ENCODE data around the gene DAGLA.
"Not testable (repeated sequence)": the region's sequence is repeated elsewhere in the genome, so short reads cannot be mapped to it uniquely, and the experiment has no call there.

Gene DAGLA

DNA sequence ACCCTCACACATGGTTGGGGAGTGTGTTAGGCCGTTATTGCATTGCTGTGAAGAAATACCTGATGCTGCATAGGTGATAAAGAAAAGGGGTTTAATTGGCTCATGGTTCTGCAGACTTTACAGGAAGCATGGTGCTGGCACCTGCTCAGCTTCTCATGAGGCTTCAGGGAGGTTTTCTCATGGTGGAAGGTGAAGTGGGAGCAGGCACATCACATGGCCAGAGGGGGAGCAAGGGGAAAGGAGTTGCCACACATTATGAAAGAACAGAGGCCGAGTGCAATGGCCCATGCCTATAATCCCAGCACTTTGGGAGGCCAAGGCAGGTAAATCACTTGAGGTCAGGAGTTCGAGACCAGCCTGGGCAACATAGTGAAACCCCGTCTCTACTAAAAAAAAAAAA lies 19.2 kb upstream of the DAGLA start:
- DNase-seq (ENCODE audit: low read depth): not testable (repeated sequence)

- DNase-seq (ENCODE audit: low read depth): no peak
These were observed 13.4 kb upstream of the DAGLA start for GRCh38 chr11:61666684-61667297.

GRCh38 chr11:61667684-61668305 lies 12.4 kb upstream of the DAGLA start:
- no peak for DNase-seq (ENCODE audit: low read depth)

GRCh38 chr11:61669417-61669816 lies 10.8 kb upstream of the DAGLA start:
- DNase-seq (ENCODE audit: low read depth): no peak

- DNase-seq (ENCODE audit: low read depth): no peak
These were observed 9.6 kb upstream of the DAGLA start for GRCh38 chr11:61670626-61671025.

GRCh38 chr11:61671527-61671926 lies 8.7 kb upstream of the DAGLA start:
- DNase-seq (ENCODE audit: low read depth): peak; percentile 50

- DNase-seq (ENCODE audit: low read depth): not testable (repeated sequence)
These were observed 6.2 kb upstream of the DAGLA start for GRCh38 chr11:61673946-61674467.

GRCh38 chr11:61675826-61676225 lies 4.4 kb upstream of the DAGLA start:
- no peak for DNase-seq (ENCODE audit: low read depth)

GRCh38 chr11:61679296-61679695 lies 895 bp upstream of the DAGLA start:
- DNase-seq (ENCODE audit: low read depth): peak; percentile 40

DNA sequence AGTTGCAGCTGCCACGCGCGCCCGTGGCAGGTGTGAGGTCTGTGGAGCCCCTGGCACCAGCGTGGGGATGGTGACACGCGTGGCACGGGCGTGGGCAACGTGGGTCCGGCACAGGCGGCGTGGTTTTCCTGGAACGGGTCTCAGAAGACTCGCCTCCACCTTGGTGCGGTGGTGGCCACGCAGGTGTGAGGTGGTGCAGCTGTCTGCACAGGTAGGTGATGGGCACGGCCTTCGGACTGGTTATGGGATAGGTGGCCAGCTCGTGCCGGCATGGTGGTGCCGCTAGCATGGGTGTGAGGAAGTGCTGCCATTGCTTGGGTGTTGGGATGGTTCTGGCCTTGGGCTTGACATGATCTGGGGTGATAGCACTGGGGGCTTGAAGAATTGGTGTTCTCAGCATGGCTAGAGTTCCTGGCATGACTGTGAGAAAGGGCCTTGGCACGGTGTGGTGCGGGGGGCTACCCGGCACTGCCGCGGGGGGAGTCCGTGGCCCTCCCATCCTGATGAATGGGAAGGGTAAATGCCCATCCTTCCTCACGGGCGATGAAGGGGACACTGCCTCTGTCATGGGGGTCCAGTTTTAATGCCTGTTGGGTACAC lies 531 bp downstream of the DAGLA start:
- no peak for DNase-seq (ENCODE audit: low read depth)

DNA sequence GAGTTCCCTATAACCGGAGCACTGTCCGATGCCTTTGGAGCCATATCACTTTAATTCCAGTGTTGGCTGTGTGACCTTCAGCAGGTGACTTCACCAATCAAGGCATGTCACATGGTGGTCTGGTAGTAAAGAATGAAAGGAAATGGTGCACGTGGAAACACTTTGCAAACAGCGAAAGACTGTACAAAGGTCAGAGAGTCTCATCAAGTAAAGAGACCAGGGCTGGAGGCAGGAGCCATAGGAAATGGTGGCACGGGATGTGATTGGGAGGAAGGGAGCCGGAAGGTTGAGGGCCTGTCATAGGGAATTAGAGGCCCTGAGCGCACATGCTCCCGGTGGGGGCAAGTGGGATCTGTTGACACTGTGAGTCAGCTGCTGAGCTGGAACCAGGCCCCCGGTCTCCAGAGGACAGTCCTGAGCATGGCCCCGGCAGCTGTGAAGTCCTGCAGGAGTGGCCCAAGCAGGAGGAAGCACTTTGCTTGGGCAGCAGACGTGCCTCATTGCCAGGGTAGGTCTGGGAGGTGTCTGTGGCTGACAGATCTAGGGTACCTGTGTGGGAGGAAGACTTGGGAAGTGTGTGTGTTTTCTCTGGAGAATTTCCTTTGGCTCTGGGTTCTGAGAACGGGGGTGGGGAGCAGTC lies 2.0 kb downstream of the DAGLA start:
- DNase-seq (ENCODE audit: low read depth): peak; percentile 27

DNA sequence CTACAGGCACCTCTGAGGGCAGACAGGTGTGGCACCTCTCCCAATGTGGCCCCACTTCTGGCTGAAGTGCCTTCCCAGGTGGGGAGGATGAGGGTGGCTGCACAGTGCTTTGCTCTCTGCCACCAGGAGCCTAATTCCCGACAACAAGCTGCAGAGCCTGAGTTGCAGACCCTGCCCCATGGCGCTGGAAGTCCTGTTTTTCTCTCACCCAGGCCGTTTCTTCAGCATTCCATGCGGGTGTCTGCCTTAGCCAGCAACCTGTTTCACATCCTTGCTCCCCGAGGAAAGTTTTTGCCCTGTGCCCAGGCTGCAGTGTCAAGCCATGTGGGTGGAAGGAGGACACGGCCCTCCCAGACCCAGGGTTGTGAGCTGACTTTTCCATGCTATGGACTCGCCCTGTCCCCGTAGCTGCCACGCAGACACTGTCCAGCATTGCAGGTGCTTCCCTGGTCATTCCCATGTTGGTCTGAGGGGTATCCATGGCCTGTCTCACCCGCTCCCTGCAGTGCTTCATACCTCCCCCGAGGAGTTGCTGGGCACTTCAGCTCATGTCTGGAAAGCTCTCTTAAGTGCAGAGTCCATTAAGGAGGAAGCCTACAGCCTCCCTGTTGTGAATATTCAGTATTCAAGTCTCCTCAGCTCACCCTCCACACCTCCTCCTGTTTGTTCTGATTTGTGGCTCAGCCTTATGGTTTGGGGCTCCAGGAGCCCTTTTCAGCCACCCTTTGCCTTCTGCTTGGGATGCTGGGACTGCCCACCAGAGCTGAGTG lies 2.9 kb downstream of the DAGLA start:
- DNase-seq (ENCODE audit: low read depth): no peak

DNA sequence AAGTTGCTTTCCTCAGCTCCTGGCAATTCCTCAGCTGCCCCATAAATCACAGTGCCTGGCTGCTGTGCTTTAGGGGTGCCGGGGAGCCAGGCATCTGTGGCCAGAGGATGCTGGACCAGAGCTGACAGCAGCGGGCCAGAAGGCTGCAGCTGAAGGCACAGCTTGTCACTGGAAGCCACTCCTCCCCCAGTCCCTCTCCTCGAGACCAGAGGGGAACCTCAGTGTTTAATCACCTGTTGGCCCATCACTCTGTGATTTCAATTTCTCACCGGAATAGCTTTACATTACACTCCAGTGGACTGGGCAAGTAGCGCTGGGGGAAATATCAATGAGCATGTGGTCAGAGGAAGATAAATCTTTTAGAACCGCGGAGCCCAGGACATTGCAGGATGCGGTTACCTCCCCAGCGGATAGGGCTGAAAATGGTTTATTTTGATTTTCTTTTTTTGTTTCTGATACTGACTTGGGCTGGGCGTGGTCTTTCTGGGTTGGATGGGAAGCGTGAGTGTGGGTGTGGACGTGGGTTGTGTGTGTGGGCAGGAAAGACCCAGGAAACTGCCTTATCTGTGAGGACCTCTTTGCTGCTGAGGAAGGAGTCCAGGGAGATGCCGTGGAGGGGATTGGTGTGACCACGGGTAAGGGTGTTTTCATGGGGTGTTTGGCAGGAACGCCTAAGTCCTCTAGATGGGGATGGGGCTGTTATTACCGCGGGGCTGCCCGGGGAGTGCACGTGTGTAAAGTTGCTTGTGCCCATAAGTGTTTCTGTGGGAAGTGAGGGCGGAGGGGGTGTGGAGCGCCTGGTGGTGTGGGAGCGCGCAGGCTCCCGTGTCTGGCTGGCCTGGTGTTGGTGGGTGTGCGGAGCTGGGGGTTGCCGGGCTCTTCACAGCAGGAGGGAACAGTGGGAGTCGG lies 4.0 kb downstream of the DAGLA start:
- DNase-seq (ENCODE audit: low read depth): no peak

GRCh38 chr11:61684870-61685616 lies 4.9 kb downstream of the DAGLA start:
- DNase-seq (ENCODE audit: low read depth): no peak

DNA sequence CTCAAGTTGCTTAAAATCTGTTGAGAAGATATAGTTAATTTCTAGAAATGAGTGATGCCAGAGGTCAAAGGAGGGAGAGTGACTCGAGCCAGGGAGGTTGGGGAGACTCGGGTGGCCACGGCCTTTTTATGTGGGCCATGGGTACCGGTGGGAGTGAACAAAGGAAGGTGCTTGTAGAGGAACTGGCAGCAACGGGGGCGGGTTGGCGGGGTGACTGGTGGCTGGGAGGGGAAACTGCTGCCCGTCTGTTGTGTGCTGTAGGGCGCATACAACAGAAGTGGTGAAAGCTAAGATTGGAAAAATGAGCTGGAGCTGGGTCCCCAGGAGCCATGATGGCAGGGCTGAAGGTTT lies 5.4 kb downstream of the DAGLA start:
- DNase-seq (ENCODE audit: low read depth): no peak

DNA sequence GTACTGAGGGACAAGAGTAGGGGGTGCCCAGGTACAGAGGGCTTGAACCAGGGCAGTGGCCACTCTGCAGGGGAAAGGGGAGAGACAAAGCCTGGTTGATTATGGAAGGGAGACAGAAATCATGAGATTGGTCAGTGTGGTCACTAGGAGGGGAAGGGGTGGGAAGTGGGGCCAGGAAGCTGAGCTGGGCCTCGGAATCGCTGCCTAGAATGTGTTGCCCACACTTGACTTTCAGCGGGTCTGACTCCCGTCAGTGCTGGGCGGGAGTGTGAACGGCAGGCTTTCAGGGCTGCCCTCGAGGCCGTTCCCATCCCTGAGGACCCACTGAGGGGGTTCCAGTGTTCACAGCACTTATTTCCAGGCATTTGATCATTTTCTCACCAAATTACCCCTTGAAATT lies 5.9 kb downstream of the DAGLA start:
- no peak for DNase-seq (ENCODE audit: low read depth)

- no peak for DNase-seq (ENCODE audit: low read depth)
These were observed 6.3 kb downstream of the DAGLA start for GRCh38 chr11:61686469-61686868.

- no peak for DNase-seq (ENCODE audit: low read depth)
These were observed 7.2 kb downstream of the DAGLA start for GRCh38 chr11:61687420-61687819.

GRCh38 chr11:61688365-61689163 lies 8.4 kb downstream of the DAGLA start:
- peak; percentile 57 for DNase-seq (ENCODE audit: low read depth)

- DNase-seq (ENCODE audit: low read depth): no peak
These were observed 8.9 kb downstream of the DAGLA start for GRCh38 chr11:61689164-61689496.

Measured in ELR (cell line).